ENCODE results near the gene PSMD4.

Gene PSMD4

GRCh38 chr1:151275341-151275740 lies 20.8 kb downstream of the PSMD4 start:
- DNase-seq, result peak in 1 of 2 donors; percentile 31

- DNase-seq, result peak; percentile 92 to 98
Measured at GRCh38 chr1:151277249-151277648, 22.7 kb downstream of the PSMD4 start.

- peak; percentile 98 to 100 for DNase-seq
Measured at GRCh38 chr1:151281225-151281968, 26.9 kb downstream of the PSMD4 start.

GRCh38 chr1:151281969-151282882 lies 27.7 kb downstream of the PSMD4 start, which contains the start of gene ZNF687:
Gene ZNF687 (plus strand): TSS chr1:151282299. CDS start chr1:151286292, 3,993 bp downstream.
- DNase-seq, result peak; percentile 98 to 100

- DNase-seq, result peak; percentile 65
Measured at GRCh38 chr1:151282883-151283725, 28.6 kb downstream of the PSMD4 start.

- DNase-seq, result no peak
Measured at GRCh38 chr1:151284013-151284577, 29.6 kb downstream of the PSMD4 start.

GRCh38 chr1:151286619-151287340 lies 32.2 kb downstream of the PSMD4 start:
- DNase-seq, result no peak

- DNase-seq, result no peak
Measured at GRCh38 chr1:151287341-151287699, 32.8 kb downstream of the PSMD4 start.

- DNase-seq, result no peak
Measured at GRCh38 chr1:151287767-151288500, 33.4 kb downstream of the PSMD4 start.

GRCh38 chr1:151288502-151288901 lies 34.0 kb downstream of the PSMD4 start:
- DNase-seq, result no peak

- DNase-seq, result no peak
Measured at GRCh38 chr1:151289080-151289935, 34.8 kb downstream of the PSMD4 start.

- no peak for DNase-seq
Measured at GRCh38 chr1:151289991-151290708, 35.6 kb downstream of the PSMD4 start.

- DNase-seq, result no peak
Measured at GRCh38 chr1:151290709-151291303, 36.3 kb downstream of the PSMD4 start.

- DNase-seq, result no peak
Measured at GRCh38 chr1:151292207-151293030, 37.9 kb downstream of the PSMD4 start.

- DNase-seq, result no peak
Measured at GRCh38 chr1:151293093-151293492, 38.6 kb downstream of the PSMD4 start.

GRCh38 chr1:151294742-151295462 lies 40.4 kb downstream of the PSMD4 start:
- DNase-seq, result no peak

GRCh38 chr1:151309811-151310323 lies 55.3 kb downstream of the PSMD4 start:
- DNase-seq, result peak; percentile 17 to 31

Measured in inflammatory macrophage treated with lipopolysaccharide for 1 hour (primary cell).